ENCODE results near the gene OVCH2. TPM values are rescaled to one million over a fixed set of nuclear protein-coding genes. Genes with fewer than 3 reads are reported as not detected.

OVCH2 gene
- total and polyA plus RNA-seq, 2 donors from 2014 or later: 2.3 to 2.5 TPM

GRCh38 chr11:7677796-7678201 lies 28.5 kb downstream of the OVCH2 start:
- FAIRE-seq (no peak), DNase-seq (peak in 2 of 5 donors; percentile 50 to 76)
- no peak for TF ChIP-seq CTCF (IDR thresholded peaks at IDR 0.05; ENCODE audit: borderline replicate concordance, extremely low read depth, insufficient read depth)
- Histone ChIP-seq H3K4me1 (ENCODE audit: control insufficient read depth in 2 of 3, insufficient read depth in 2 of 3, low read depth in 1 of 3, low read length in 3 of 3) (peaks cover 0 to 6% (median 4%) of the 10 kb centered on the region in 3 donors), H3K9me3 (ENCODE audit: control insufficient read depth in 2 of 3, insufficient read depth in 1 of 3, low read length in 3 of 3) (no peaks in the 10 kb centered on the region), H3K27ac (ENCODE audit: low read depth in 2 of 2, low read length in 2 of 2) (no peak overlapping the region), H3K4me3 (ENCODE audit: low read length in 3 of 3) (no peak overlapping the region), H3K36me3 (ENCODE audit: control insufficient read depth in 2 of 3, insufficient read depth in 3 of 3, low read length in 3 of 3) (no peaks in the 10 kb centered on the region), H3K9ac (ENCODE audit: low read length in 3 of 3) (no peak overlapping the region), H3K27me3 (ENCODE audit: control insufficient read depth, insufficient read depth, low read length) (no peaks in the 10 kb centered on the region)
- intact Hi-C loops (cut with DNase I): no loop called here

DNA sequence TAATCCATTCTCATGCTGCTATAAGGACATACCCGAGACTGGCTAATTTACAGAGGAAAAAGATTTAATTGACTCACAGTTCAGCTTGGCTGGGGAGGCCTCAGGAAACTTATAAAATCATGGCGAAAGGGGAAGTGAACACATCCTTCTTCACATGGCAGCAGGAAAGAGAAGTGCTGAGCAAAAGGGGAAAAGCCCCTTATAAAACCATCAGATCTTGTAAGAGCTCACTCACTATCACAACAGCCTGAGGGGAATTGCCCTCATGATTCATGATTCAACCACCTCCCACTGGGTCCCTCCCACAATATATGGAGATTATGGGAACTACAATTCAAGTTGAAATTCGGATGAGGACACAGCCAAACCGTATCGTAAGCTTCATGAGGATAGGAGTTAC lies 29.2 kb downstream of the OVCH2 start:
- intact Hi-C loops (cut with DNase I): no loop called here
- FAIRE-seq: no peak
- Histone ChIP-seq H3K4me1 (ENCODE audit: control insufficient read depth in 2 of 3, insufficient read depth in 2 of 3, low read depth in 1 of 3, low read length in 3 of 3) (peaks cover 0 to 9% (median 4%) of the 10 kb centered on the region in 3 donors), H3K27me3 (ENCODE audit: control insufficient read depth, insufficient read depth, low read length) (no peaks in the 10 kb centered on the region), H3K36me3 (ENCODE audit: control insufficient read depth in 2 of 3, insufficient read depth in 3 of 3, low read length in 3 of 3) (no peaks in the 10 kb centered on the region), H3K4me3 (ENCODE audit: low read length in 3 of 3) (no peak overlapping the region), H3K9ac (ENCODE audit: low read length in 3 of 3) (no peak overlapping the region), H3K9me3 (ENCODE audit: control insufficient read depth in 2 of 3, insufficient read depth in 1 of 3, low read length in 3 of 3) (no peaks in the 10 kb centered on the region), H3K27ac (ENCODE audit: low read depth in 2 of 2, low read length in 2 of 2) (no peak overlapping the region)
- TF ChIP-seq CTCF (IDR thresholded peaks at IDR 0.05; ENCODE audit: borderline replicate concordance, extremely low read depth, insufficient read depth): no peak
- DNase-seq: no peak

- no peak for TF ChIP-seq CTCF (IDR thresholded peaks at IDR 0.05; ENCODE audit: borderline replicate concordance, extremely low read depth, insufficient read depth)
- no peaks in the 10 kb centered on the region for H3K9me3 ChIP-seq (ENCODE audit: control insufficient read depth in 2 of 3, insufficient read depth in 1 of 3, low read length in 3 of 3)
- intact Hi-C loops (cut with DNase I): no loop called here
- peaks cover 0 to 12% (median 4%) of the 10 kb centered on the region in 3 donors for H3K4me1 ChIP-seq (ENCODE audit: control insufficient read depth in 2 of 3, insufficient read depth in 2 of 3, low read depth in 1 of 3, low read length in 3 of 3)
- FAIRE-seq (no peak), DNase-seq (peak in 1 of 5 donors; percentile 43)
- H3K4me3 ChIP-seq (ENCODE audit: low read length in 3 of 3): no peak overlapping the region
- H3K9ac ChIP-seq (ENCODE audit: low read length in 3 of 3): no peak overlapping the region
- H3K27ac ChIP-seq (ENCODE audit: low read depth in 2 of 2, low read length in 2 of 2): no peak overlapping the region
- H3K36me3 ChIP-seq (ENCODE audit: control insufficient read depth in 2 of 3, insufficient read depth in 3 of 3, low read length in 3 of 3): no peaks in the 10 kb centered on the region
- no peaks in the 10 kb centered on the region for H3K27me3 ChIP-seq (ENCODE audit: control insufficient read depth, insufficient read depth, low read length)
These were observed 30.6 kb downstream of the OVCH2 start for GRCh38 chr11:7675631-7676030.

All from kidney (tissue), 14 donors.